IMR-90 (cell line): ENCODE measurements around the gene FASLG.

ENCODE experiments used
- RFX5 ChIP-seq: IDR thresholded peaks from 2 replicates; pipeline ENCODE4 v1.8.0; 2012; ENCODE audit warnings: low read depth, mild to moderate bottlenecking, low read length, moderate library complexity
- TF ChIP-seq, protein P1 (sequence below): fragments of 150-350 bp; IDR thresholded peaks from 2 replicates; pipeline ENCODE4 v1.6.1; 2016; ENCODE audit warnings: low read depth, mild to moderate bottlenecking, low read length, moderate library complexity, borderline replicate concordance

DNA sequence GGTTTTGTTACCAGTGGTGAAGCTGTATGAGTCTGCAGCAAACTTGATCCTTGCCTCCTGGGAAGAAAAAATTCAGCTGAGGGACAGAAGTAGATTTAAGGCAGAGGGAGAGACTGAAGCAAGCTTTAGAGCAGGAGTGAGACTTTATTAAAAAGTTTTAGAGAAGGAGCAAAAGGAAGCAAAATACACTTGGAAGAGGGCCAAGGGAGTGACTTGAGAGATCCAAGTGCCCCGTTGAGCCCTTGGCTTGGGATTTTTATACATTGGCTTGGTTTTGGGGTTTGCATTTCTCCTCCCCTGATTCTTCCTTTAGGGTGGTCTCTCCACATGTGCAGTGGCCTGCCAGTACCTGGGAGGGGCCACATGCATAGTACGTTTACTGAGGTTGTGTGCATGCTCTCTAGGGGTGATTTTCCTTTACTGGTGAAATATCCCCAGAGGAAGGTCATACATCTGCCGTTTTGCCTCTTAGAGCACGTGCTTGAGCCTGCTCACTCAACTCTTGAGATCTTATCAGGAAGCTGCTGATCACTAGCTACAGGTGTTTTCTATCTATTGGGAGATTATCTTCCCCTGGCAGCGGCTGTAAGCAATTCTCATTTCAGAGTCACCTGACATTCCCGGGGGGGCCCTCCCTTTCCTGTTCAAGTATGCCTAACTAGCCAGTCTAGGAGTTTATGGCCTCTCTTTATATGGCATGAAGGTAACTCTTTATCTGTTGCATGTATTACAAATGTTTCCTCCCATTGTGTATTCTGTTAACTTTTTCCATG, 20.3 kb downstream of the FASLG start:
- TF ChIP-seq, protein P1, sequence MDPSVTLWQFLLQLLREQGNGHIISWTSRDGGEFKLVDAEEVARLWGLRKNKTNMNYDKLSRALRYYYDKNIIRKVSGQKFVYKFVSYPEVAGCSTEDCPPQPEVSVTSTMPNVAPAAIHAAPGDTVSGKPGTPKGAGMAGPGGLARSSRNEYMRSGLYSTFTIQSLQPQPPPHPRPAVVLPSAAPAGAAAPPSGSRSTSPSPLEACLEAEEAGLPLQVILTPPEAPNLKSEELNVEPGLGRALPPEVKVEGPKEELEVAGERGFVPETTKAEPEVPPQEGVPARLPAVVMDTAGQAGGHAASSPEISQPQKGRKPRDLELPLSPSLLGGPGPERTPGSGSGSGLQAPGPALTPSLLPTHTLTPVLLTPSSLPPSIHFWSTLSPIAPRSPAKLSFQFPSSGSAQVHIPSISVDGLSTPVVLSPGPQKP = no peak
- TF ChIP-seq RFX5 = no peak
